MCF 10A (cell line): ENCODE results near the gene AJAP1. TPM values are rescaled to one million over a fixed set of nuclear protein-coding genes. Genes with fewer than 3 reads are reported as not detected.

Experiments
- BruUV-seq: library from RNA; stranded (reverse); fragments of 400-500 nt; replicated peaks from 2 replicates; lab custom pipeline; 2021; lab: Mats Ljungman, UMichigan
- CTCF ChIA-PET: fragments of 300-600 bp; sonication (Branson Sonifier 250); formaldehyde crosslinking; extraction: SDS; loops from one replicate; lab custom pipeline; 2021; ENCODE audit warnings: antibody characterized with exemption, inconsistent platforms; lab: Yijun Ruan, JAX
- POLR2A ChIA-PET: fragments of 300-600, 350-650 bp; sonication (Branson Sonifier 250); formaldehyde crosslinking; extraction: SDS; loops from one replicate; lab custom pipeline; 2020; ENCODE audit warnings: antibody characterized with exemption, inconsistent platforms; lab: Yijun Ruan, JAX
- DNase-seq: peaks from one replicate; pipeline ENCODE4 v3.0.0-alpha.2; 2018; ENCODE audit not compliant: unreplicated experiment
- H3K27ac Mint-ChIP-seq: one replicate; pipeline ENCODE4 v1.8.0; 2022; ENCODE audit warnings: mild to moderate bottlenecking, low read depth, mixed read lengths; ENCODE audit not compliant: unreplicated experiment
- H3K27me3 Mint-ChIP-seq: one replicate; pipeline ENCODE4 v1.8.0; 2022; ENCODE audit warnings: mixed read lengths; ENCODE audit not compliant: insufficient read depth, unreplicated experiment
- H3K36me3 Mint-ChIP-seq: one replicate; pipeline ENCODE4 v1.8.0; 2022; ENCODE audit warnings: mild to moderate bottlenecking, moderate library complexity, mixed read lengths; ENCODE audit not compliant: insufficient read depth, unreplicated experiment
- H3K4me1 Mint-ChIP-seq: one replicate; pipeline ENCODE4 v1.8.0; 2022; ENCODE audit warnings: mixed read lengths; ENCODE audit not compliant: insufficient read depth, unreplicated experiment
- H3K4me3 Mint-ChIP-seq: one replicate; pipeline ENCODE4 v1.8.0; 2022; ENCODE audit warnings: mild to moderate bottlenecking, moderate library complexity, mixed read lengths; ENCODE audit not compliant: unreplicated experiment
- H3K9me3 Mint-ChIP-seq: one replicate; pipeline ENCODE4 v1.8.0; 2022; ENCODE audit warnings: mixed read lengths; ENCODE audit not compliant: unreplicated experiment
- intact Hi-C: fragments of 100-400 bp; cut with micrococcal nuclease; formaldehyde crosslinking; loops from 2 replicates; pipeline ENCODE4 v1.14.1; 2022
- total RNA-seq: library from RNA; stranded (reverse); gene quantifications from 2 replicates; pipeline ENCODE4 v1.2.3, GENCODE V29; 2022
- TF ChIP-seq, protein P1 (sequence below): fragments of 200-600 bp; IDR thresholded peaks from one replicate; pipeline ENCODE4 v1.8.0; 2022; ENCODE audit warnings: antibody characterized with exemption, mild to moderate bottlenecking; ENCODE audit not compliant: unreplicated experiment

AJAP1 gene
- total RNA-seq, 1 experiment from 2014 or later = not detected

DNA sequence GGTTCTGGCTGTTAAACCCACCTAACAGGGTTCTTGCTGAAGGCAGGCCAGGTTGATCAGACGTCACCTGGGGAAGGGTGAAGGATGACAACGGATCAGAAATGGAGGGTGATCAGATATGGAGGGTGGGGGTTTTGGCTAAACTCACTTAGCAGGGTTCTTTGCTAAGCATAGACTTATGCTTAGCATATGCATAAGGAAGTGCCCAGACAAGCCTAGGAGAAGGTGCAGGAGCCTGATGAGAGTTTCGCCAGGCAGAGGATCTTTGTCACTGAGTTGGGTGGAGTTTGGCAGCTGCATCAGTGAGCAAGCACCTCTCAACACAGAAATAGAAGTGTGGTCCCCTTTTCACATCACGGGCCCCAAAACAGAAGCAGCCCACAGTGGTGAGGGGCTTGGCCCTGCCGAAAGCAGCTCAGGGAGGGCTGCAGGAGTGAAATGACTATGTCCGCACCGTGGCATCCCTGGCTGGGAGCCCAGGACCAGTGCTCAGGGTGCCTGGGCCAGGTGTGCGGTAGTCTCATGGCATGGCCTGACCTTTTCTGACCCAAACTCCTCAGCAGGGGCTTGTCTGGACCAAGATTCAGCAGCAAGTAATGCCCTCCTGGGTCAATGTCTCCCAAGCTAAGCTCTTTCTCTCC, 101.6 kb downstream of the AJAP1 start:
- Mint-ChIP-seq H3K27me3 (no peaks in the 10 kb centered on the region), H3K9me3 (peaks cover 38% of the 10 kb centered on the region), H3K4me1 (no peaks in the 10 kb centered on the region), H3K27ac (no peak overlapping the region), H3K4me3 (no peak overlapping the region), H3K36me3 (no peaks in the 10 kb centered on the region)
- ChIA-PET CTCF (no interaction called here), POLR2A (no interaction called here)
- TF ChIP-seq, protein P1, sequence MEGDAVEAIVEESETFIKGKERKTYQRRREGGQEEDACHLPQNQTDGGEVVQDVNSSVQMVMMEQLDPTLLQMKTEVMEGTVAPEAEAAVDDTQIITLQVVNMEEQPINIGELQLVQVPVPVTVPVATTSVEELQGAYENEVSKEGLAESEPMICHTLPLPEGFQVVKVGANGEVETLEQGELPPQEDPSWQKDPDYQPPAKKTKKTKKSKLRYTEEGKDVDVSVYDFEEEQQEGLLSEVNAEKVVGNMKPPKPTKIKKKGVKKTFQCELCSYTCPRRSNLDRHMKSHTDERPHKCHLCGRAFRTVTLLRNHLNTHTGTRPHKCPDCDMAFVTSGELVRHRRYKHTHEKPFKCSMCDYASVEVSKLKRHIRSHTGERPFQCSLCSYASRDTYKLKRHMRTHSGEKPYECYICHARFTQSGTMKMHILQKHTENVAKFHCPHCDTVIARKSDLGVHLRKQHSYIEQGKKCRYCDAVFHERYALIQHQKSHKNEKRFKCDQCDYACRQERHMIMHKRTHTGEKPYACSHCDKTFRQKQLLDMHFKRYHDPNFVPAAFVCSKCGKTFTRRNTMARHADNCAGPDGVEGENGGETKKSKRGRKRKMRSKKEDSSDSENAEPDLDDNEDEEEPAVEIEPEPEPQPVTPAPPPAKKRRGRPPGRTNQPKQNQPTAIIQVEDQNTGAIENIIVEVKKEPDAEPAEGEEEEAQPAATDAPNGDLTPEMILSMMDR = no peak
- BruUV-seq = no TSS peak
- no peak for DNase-seq
- intact Hi-C loops = no loop called here

DNA sequence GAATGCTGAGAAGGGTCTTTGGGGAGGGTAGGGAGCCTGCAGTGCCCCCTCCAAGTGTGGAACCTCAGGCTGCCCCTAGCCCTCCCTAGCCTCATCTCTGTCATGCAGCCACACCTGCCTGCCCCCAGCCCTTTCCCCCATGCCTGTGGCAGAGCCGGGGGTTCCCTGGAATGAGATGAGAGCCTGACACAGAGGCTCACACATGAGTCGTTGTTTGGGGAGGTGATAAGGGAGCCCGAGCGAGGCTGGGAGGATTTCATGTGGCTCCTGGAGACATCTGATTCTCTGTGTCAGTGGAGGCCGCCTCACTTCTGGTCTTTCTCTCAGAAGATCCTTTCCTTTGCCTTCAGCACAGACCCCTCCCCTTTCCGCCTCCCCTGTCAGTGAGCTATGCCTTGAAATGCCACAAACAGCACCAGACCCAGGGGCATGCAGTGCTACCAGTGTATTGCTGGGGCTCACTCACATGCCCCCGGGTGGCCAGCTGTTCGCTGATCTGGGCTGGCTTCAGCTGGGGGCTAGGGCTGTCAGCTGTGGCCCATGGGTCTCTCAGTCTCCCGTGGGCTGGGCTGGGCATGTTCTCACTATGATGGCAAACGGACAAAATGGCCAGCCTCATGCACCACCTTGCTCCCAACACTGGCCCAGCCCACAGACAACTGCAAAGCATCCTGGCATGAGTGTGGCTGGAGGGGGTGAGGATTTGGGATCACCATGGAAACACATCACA, 102.6 kb downstream of the AJAP1 start:
- CTCF ChIA-PET = interaction anchor here (0.6 kb wide), 1 partner anchor 66 kb away, joined by 3 read pairs; no protein-coding TSS in a partner anchor
- no peak for DNase-seq
- H3K4me3 Mint-ChIP-seq = no peak overlapping the region
- no peak overlapping the region for H3K27ac Mint-ChIP-seq
- H3K36me3 Mint-ChIP-seq = no peaks in the 10 kb centered on the region
- TF ChIP-seq, protein P1 = no peak
- no TSS peak for BruUV-seq
- H3K9me3 Mint-ChIP-seq = peaks cover 41% of the 10 kb centered on the region
- H3K4me1 Mint-ChIP-seq = no peaks in the 10 kb centered on the region
- no peaks in the 10 kb centered on the region for H3K27me3 Mint-ChIP-seq
- intact Hi-C loops = no loop called here
- POLR2A ChIA-PET = interaction anchor here (0.5 kb wide), 1 partner anchor 345 kb away, joined by 5 read pairs; no protein-coding TSS in a partner anchor

DNA sequence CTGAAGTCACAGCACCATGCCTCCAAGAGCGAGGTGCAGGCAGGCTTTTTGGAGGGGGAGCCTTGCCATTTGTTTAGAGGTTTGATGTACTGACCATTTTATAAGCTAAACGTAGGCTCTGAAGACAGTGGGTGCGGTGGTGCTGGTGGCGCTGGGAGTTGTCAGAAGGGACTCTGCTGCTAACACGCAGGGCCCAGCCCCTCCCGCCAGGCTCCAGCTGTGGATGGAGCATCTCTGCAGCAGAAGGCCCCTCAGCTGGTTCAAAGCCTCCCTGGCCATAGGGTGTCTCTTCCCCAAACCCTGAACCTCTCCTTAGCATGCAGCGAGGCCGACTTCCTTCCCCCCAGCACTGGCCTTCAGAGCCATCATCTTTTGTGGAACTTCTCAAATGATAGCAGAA, 105.3 kb downstream of the AJAP1 start:
- peaks cover 27% of the 10 kb centered on the region for H3K9me3 Mint-ChIP-seq
- H3K27ac Mint-ChIP-seq = no peak overlapping the region
- intact Hi-C loops = no loop called here
- no peak overlapping the region for H3K4me3 Mint-ChIP-seq
- POLR2A ChIA-PET = no interaction called here
- no peaks in the 10 kb centered on the region for H3K4me1 Mint-ChIP-seq
- H3K27me3 Mint-ChIP-seq = no peaks in the 10 kb centered on the region
- TF ChIP-seq, protein P1 = no peak
- H3K36me3 Mint-ChIP-seq = no peaks in the 10 kb centered on the region
- no TSS peak for BruUV-seq
- CTCF ChIA-PET = interaction anchor here (0.6 kb wide), 2 partner anchors 24 to 40 kb away, joined by 3 read pairs; no protein-coding TSS in a partner anchor
- DNase-seq = no peak

- no peak overlapping the region for H3K4me3 Mint-ChIP-seq
- POLR2A ChIA-PET = no interaction called here
- H3K36me3 Mint-ChIP-seq = no peaks in the 10 kb centered on the region
- no peak for DNase-seq
- no peak overlapping the region for H3K27ac Mint-ChIP-seq
- CTCF ChIA-PET = interaction anchor here (0.6 kb wide), 1 partner anchor 40 kb away, joined by 3 read pairs; no protein-coding TSS in a partner anchor
- no peaks in the 10 kb centered on the region for H3K27me3 Mint-ChIP-seq
- TF ChIP-seq, protein P1 = no peak
- no TSS peak for BruUV-seq
- H3K4me1 Mint-ChIP-seq = no peaks in the 10 kb centered on the region
- intact Hi-C loops = no loop called here
- H3K9me3 Mint-ChIP-seq = peaks cover 29% of the 10 kb centered on the region
Observed at GRCh38 chr1:4760088-4760487, 105.7 kb downstream of the AJAP1 start.
